ENCODE results near the gene CREG2. TPM values are rescaled to one million over a fixed set of nuclear protein-coding genes. Genes with fewer than 3 reads are reported as not detected.
A peak's percentile ranks its signal among the peaks of the same experiment; 100 is the strongest.

The CREG2 gene
- total RNA-seq, 4 donors from 2014 or later, result 0.04 to 0.54 TPM; not detected in 2

- H3K36me3 ChIP-seq, result no peaks in the 10 kb centered on the region
- H3K9me3 ChIP-seq, result no peaks in the 10 kb centered on the region
- no peak overlapping the region for H3K4me3 ChIP-seq
- no peak for ATAC-seq
- no peak overlapping the region for H3K27ac ChIP-seq
- H3K27me3 ChIP-seq, result no peaks in the 10 kb centered on the region
- TF ChIP-seq POLR2AphosphoS5 (IDR thresholded peaks at IDR 0.05) (no peak), EP300 (IDR thresholded peaks at IDR 0.05) (no peak)
- TF ChIP-seq, protein P1, sequence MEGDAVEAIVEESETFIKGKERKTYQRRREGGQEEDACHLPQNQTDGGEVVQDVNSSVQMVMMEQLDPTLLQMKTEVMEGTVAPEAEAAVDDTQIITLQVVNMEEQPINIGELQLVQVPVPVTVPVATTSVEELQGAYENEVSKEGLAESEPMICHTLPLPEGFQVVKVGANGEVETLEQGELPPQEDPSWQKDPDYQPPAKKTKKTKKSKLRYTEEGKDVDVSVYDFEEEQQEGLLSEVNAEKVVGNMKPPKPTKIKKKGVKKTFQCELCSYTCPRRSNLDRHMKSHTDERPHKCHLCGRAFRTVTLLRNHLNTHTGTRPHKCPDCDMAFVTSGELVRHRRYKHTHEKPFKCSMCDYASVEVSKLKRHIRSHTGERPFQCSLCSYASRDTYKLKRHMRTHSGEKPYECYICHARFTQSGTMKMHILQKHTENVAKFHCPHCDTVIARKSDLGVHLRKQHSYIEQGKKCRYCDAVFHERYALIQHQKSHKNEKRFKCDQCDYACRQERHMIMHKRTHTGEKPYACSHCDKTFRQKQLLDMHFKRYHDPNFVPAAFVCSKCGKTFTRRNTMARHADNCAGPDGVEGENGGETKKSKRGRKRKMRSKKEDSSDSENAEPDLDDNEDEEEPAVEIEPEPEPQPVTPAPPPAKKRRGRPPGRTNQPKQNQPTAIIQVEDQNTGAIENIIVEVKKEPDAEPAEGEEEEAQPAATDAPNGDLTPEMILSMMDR (IDR thresholded peaks at IDR 0.05), result no peak
- 71 to 73% methylated on average over 3 to 4 of the region's 7 CpGs for WGBS, 2 donors (ENCODE audit: low coverage in 1 of 2)
- H3K4me1 ChIP-seq, result no peaks in the 10 kb centered on the region
Observed at GRCh38 chr2:101427240-101427639, 39.9 kb upstream of the CREG2 start.

GRCh38 chr2:101426822-101427221 is 39.5 kb upstream of the CREG2 start:
- Histone ChIP-seq H3K9me3 (no peaks in the 10 kb centered on the region), H3K27me3 (no peaks in the 10 kb centered on the region), H3K4me3 (no peak overlapping the region), H3K36me3 (no peaks in the 10 kb centered on the region), H3K27ac (no peak overlapping the region), H3K4me1 (no peaks in the 10 kb centered on the region)
- WGBS, 2 donors (ENCODE audit: low coverage in 1 of 2), result 92% methylated on average over 3 of the region's 7 CpGs; no CpG with 5 or more reads in 1 of the 2 donors
- TF ChIP-seq, protein P1 (IDR thresholded peaks at IDR 0.05), result no peak
- TF ChIP-seq EP300 (IDR thresholded peaks at IDR 0.05) (no peak), POLR2AphosphoS5 (IDR thresholded peaks at IDR 0.05) (no peak), POLR2A (IDR thresholded peaks at IDR 0.05) (no peak)
- ATAC-seq, result no peak

DNA sequence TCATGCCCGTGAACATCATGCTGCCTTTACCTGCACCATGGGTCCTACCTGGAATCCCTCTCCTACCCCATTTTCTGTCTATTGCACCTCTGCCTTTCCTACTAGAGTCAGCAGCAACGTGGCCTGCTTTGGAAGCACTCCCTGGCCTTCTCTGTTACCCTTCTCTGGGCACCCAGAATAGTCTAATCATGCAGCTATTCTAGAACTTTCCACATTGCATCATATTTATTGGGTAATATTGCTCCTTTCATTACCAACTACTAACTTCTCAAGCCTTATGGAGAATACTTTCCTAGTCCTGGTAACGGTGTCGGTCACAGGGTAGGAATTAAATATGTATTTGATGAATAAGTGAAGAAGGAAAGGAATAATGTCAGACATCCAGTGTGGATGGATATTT is 33.3 kb upstream of the CREG2 start:
- no peak overlapping the region for H3K27ac ChIP-seq
- no peak overlapping the region for H3K4me3 ChIP-seq
- TF ChIP-seq POLR2A (IDR thresholded peaks at IDR 0.05), result no peak
- no peak for TF ChIP-seq EP300 (IDR thresholded peaks at IDR 0.05)
- TF ChIP-seq POLR2AphosphoS5 (IDR thresholded peaks at IDR 0.05), result no peak
- H3K36me3 ChIP-seq, result no peaks in the 10 kb centered on the region
- H3K4me1 ChIP-seq, result peaks cover 0 to 4% (median 0%) of the 10 kb centered on the region in 3 donors
- H3K27me3 ChIP-seq, result no peaks in the 10 kb centered on the region
- H3K9me3 ChIP-seq, result no peaks in the 10 kb centered on the region
- ATAC-seq, result no peak
- 84 to 85% methylated on average over 3 to 4 of the region's 4 CpGs for WGBS, 2 donors (ENCODE audit: low coverage in 1 of 2)

GRCh38 chr2:101419096-101419663 is 31.9 kb upstream of the CREG2 start:
- no peaks in the 10 kb centered on the region for H3K36me3 ChIP-seq
- H3K4me1 ChIP-seq, result peaks cover 0 to 4% (median 0%) of the 10 kb centered on the region in 3 donors
- H3K9me3 ChIP-seq, result peaks cover 0 to 4% (median 0%) of the 10 kb centered on the region in 3 donors
- WGBS, 2 donors (ENCODE audit: low coverage in 1 of 2), result 87 to 88% methylated on average over 8 to 9 of the region's 10 CpGs
- H3K27me3 ChIP-seq, result no peaks in the 10 kb centered on the region
- peak; percentile 43 for ATAC-seq
- TF ChIP-seq, protein P1 (IDR thresholded peaks at IDR 0.05), result peak; percentile 61 to 79 (median 72)
- TF ChIP-seq POLR2A (IDR thresholded peaks at IDR 0.05), result no peak
- no peak overlapping the region for H3K27ac ChIP-seq
- H3K4me3 ChIP-seq, result no peak overlapping the region

- TF ChIP-seq EP300 (IDR thresholded peaks at IDR 0.05) (no peak), POLR2AphosphoS5 (IDR thresholded peaks at IDR 0.05) (no peak), POLR2A (IDR thresholded peaks at IDR 0.05) (no peak)
- TF ChIP-seq, protein P1 (IDR thresholded peaks at IDR 0.05), result no peak
- WGBS, 2 donors (ENCODE audit: low coverage in 1 of 2), result 49 to 65% methylated on average over 6 to 7 of the region's 12 CpGs
- H3K4me3 ChIP-seq, result no peak overlapping the region
- no peaks in the 10 kb centered on the region for H3K36me3 ChIP-seq
- peaks cover 0 to 4% (median 0%) of the 10 kb centered on the region in 3 donors for H3K9me3 ChIP-seq
- no peaks in the 10 kb centered on the region for H3K27me3 ChIP-seq
- ATAC-seq, result no peak
- H3K4me1 ChIP-seq, result peaks cover 0 to 4% (median 0%) of the 10 kb centered on the region in 3 donors
- H3K27ac ChIP-seq, result no peak overlapping the region
Observed at GRCh38 chr2:101418460-101419095, 31.3 kb upstream of the CREG2 start.
